GM23338 (cell line): ENCODE data around the gene PRSS56. TPM values are rescaled to one million over a fixed set of nuclear protein-coding genes. Genes with fewer than 3 reads are reported as not detected.

Experiments used
- ATAC-seq: fragments of 200-7000 bp; cut with Tn5 transposase; 3 replicates; pipeline ENCODE4 v1.9.1; 2020
- DNase-seq: peaks from one replicate; pipeline ENCODE4 v3.0.0-alpha.2; 2015; ENCODE audit warnings: low spot score
- H2AFZ ChIP-seq: fragments of 200-600 bp; sonication (generic); 2 replicates; pipeline ENCODE4 v1.8.0; 2016; ENCODE audit warnings: antibody characterized with exemption, mild to moderate bottlenecking, moderate library complexity
- H3F3A ChIP-seq: fragments of 200-600 bp; sonication (generic); replicated peaks from 2 replicates; pipeline ENCODE4 v1.8.0; 2017; ENCODE audit warnings: antibody characterized with exemption, mixed run types, low read depth
- H3K27ac ChIP-seq: fragments of 200-600 bp; sonication (generic); 2 replicates; pipeline ENCODE4 v1.6.1; 2016; ENCODE audit warnings: low read depth
- H3K27me3 ChIP-seq: fragments of 200-600 bp; sonication (generic); 2 replicates; pipeline ENCODE4 v1.8.0; 2016; ENCODE audit warnings: mild to moderate bottlenecking, mixed run types, moderate library complexity; ENCODE audit not compliant: insufficient read depth
- H3K36me3 ChIP-seq: fragments of 200-600 bp; sonication (generic); 2 replicates; pipeline ENCODE4 v1.8.0; 2016; ENCODE audit warnings: mild to moderate bottlenecking; ENCODE audit not compliant: insufficient read depth
- H3K4me1 ChIP-seq: fragments of 200-600 bp; sonication (generic); 2 replicates; pipeline ENCODE4 v1.8.0; 2016; ENCODE audit warnings: mild to moderate bottlenecking, moderate library complexity; ENCODE audit not compliant: insufficient read depth
- H3K4me2 ChIP-seq: fragments of 200-600 bp; sonication (generic); 2 replicates; pipeline ENCODE4 v1.7.1; 2017; ENCODE audit warnings: mixed run types
- H3K4me3 ChIP-seq: fragments of 200-600 bp; sonication (generic); 2 replicates; pipeline ENCODE4 v1.6.1; 2016; ENCODE audit warnings: mixed run types
- H3K79me2 ChIP-seq: fragments of 200-600 bp; sonication (generic); replicated peaks from 2 replicates; pipeline ENCODE4 v1.8.0; 2017; ENCODE audit warnings: mild to moderate bottlenecking; ENCODE audit not compliant: insufficient read depth
- H3K9me2 ChIP-seq: fragments of 200-600 bp; sonication (generic); 2 replicates; pipeline ENCODE4 v1.8.0; 2017; ENCODE audit not compliant: insufficient read depth
- H4K20me1 ChIP-seq: fragments of 200-600 bp; sonication (generic); replicated peaks from 2 replicates; pipeline ENCODE4 v1.8.0; 2017; ENCODE audit warnings: mild to moderate bottlenecking; ENCODE audit not compliant: insufficient read depth
- H3K27ac Mint-ChIP-seq: 2 replicates; pipeline ENCODE4 v1.8.0; 2020; ENCODE audit warnings: inconsistent platforms, mild to moderate bottlenecking, moderate library complexity, mixed read lengths
- H3K27me3 Mint-ChIP-seq: 3 replicates; pipeline ENCODE4 v1.8.0; 2022; ENCODE audit warnings: low read depth, mild to moderate bottlenecking, moderate library complexity, mixed read lengths, inconsistent platforms; ENCODE audit not compliant: insufficient read depth, poor library complexity
- H3K36me3 Mint-ChIP-seq: 3 replicates; pipeline ENCODE4 v1.8.0; 2021; ENCODE audit warnings: low read depth, mild to moderate bottlenecking, inconsistent platforms, moderate library complexity, mixed read lengths
- H3K4me1 Mint-ChIP-seq: 3 replicates; pipeline ENCODE4 v1.8.0; 2020; ENCODE audit warnings: mild to moderate bottlenecking, inconsistent platforms, mixed read lengths
- H3K4me3 Mint-ChIP-seq: 3 replicates; pipeline ENCODE4 v1.8.0; 2021; ENCODE audit warnings: moderate library complexity, mild to moderate bottlenecking, inconsistent platforms, mixed read lengths
- H3K9me3 Mint-ChIP-seq: 3 replicates; pipeline ENCODE4 v1.8.0; 2020; ENCODE audit warnings: moderate library complexity, mild to moderate bottlenecking, inconsistent platforms, mixed read lengths
- CREB1 ChIP-seq: fragments of 250-450 bp; sonication (Bioruptor Pico); IDR thresholded peaks from 2 replicates; pipeline ENCODE4 v1.5.0; 2020; ENCODE audit warnings: low read depth, mild to moderate bottlenecking, moderate library complexity
- EZH2 ChIP-seq: fragments of 200-600 bp; sonication (generic); IDR thresholded peaks from one replicate; pipeline ENCODE4 v1.8.0; 2017; ENCODE audit warnings: antibody characterized with exemption, mild to moderate bottlenecking, low read depth; ENCODE audit not compliant: unreplicated experiment
- EZH2phosphoT487 ChIP-seq: fragments of 200-600 bp; sonication (generic); IDR thresholded peaks from one replicate; pipeline ENCODE4 v1.8.1; 2018; ENCODE audit warnings: antibody characterized with exemption; ENCODE audit not compliant: unreplicated experiment
- JUNB ChIP-seq: IDR thresholded peaks from one replicate; pipeline ENCODE4 v1.6.1; 2016; ENCODE audit warnings: antibody characterized with exemption; ENCODE audit not compliant: unreplicated experiment
- NANOG ChIP-seq: IDR thresholded peaks from 2 replicates; pipeline ENCODE4 v1.6.1; 2016; ENCODE audit warnings: antibody characterized with exemption, borderline replicate concordance
- POLR2AphosphoS5 ChIP-seq: IDR thresholded peaks from 2 replicates; pipeline ENCODE4 v1.6.1; 2016; ENCODE audit warnings: antibody characterized with exemption, low read depth
- STAT1 ChIP-seq: IDR thresholded peaks from one replicate; pipeline ENCODE4 v1.6.1; 2016; ENCODE audit warnings: antibody characterized with exemption; ENCODE audit not compliant: unreplicated experiment
- ZNF114 ChIP-seq: fragments of 250-450 bp; sonication (Bioruptor Pico); IDR thresholded peaks from 2 replicates; pipeline ENCODE4 v1.5.0; 2020; ENCODE audit warnings: mild to moderate bottlenecking, moderate library complexity
- ZNF331 ChIP-seq: fragments of 250-450 bp; sonication (Bioruptor Pico); IDR thresholded peaks from 2 replicates; pipeline ENCODE4 v1.5.0; 2020; ENCODE audit warnings: low read depth, mild to moderate bottlenecking, moderate library complexity
- polyA plus RNA-seq: library from polyadenylated mRNA; unstranded; fragments of >200 nt; fragmentation: Nextera tagmentation; extraction: Ambion mirVana; gene quantifications from 2 replicates; pipeline ENCODE4 v1.2.1, GENCODE V29; 2016
- total RNA-seq: library from RNA; depleted of rRNA; stranded (reverse); fragments of >200 nt; shearing (Covaris generic); gene quantifications from 2 replicates; pipeline ENCODE4 v1.2.3, GENCODE V29; 2014
- TF ChIP-seq, protein P1 (sequence below), 2 experiments: fragments of 200-600 bp in 1 of 2; sonication (generic) in 1 of 2; conservative IDR thresholded peaks; 2 replicates each; pipeline versions ENCODE4 v1.5.1 to v1.6.1; 2016 to 2017; ENCODE audit warnings: antibody characterized with exemption in 2 of 2, low read depth in 2 of 2, mild to moderate bottlenecking in 2 of 2, moderate library complexity in 1 of 2
- TF ChIP-seq, protein P2 (sequence below): IDR thresholded peaks from one replicate; pipeline ENCODE4 v1.6.1; 2018; ENCODE audit warnings: antibody characterized with exemption; ENCODE audit not compliant: unreplicated experiment
- TF ChIP-seq, protein P3 (sequence below): IDR thresholded peaks from 2 replicates; pipeline ENCODE4 v1.6.1; 2016; ENCODE audit warnings: antibody characterized with exemption
- TF ChIP-seq, protein P4 (sequence below): fragments of 250-450 bp; sonication (Bioruptor Pico); IDR thresholded peaks from 2 replicates; pipeline ENCODE4 v1.5.0; 2020; ENCODE audit warnings: mild to moderate bottlenecking, moderate library complexity

The PRSS56 gene
- total and polyA plus RNA-seq, 2 experiments from 2014 or later = 0.27 to 0.31 TPM

DNA sequence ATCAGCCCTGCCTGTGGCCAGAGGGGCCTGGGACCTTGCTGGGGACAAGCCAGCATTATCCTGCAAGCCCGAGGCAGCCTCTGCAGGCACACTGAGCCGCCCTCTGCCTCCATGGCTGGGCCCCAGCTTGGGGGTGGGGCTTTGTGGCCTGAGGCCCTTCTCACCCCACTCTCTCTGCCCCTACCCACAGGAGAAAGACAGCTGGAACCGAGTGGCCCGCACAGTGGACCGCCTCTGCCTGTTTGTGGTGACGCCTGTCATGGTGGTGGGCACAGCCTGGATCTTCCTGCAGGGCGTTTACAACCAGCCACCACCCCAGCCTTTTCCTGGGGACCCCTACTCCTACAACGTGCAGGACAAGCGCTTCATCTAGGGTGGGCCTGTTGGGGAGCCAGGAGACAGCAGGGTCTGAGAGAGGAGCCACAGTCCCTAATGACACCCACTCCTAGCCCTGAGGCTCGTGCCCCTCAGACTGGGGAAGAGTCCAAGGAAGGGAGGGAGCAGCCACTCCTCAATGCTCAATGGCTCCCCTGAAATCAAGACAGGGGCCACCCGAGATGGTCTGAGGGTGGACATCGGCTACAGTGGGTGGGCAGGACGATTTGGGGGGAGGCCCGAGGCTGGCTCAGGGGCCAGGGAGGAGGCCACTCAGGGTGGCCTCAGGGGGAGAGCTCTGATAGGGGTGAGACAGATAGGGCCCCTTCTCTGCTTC is 14.9 kb downstream of the PRSS56 start:
- DNase-seq (no peak), ATAC-seq (no peak)
- Histone ChIP-seq H3K79me2 (no peaks in the 10 kb centered on the region), H3K4me3 (no peak overlapping the region), H4K20me1 (no peaks in the 10 kb centered on the region), H3K27me3 (no peaks in the 10 kb centered on the region), H3K36me3 (no peaks in the 10 kb centered on the region), H3K27ac (no peak overlapping the region), H3K9me2 (no peaks in the 10 kb centered on the region), H2AFZ (no peak overlapping the region), H3K4me1 (peaks cover 4% of the 10 kb centered on the region; the same call in 1 of the 2 replicates), H3K4me2 (no peak overlapping the region), H3F3A (no peaks in the 10 kb centered on the region)
- TF ChIP-seq, protein P1, sequence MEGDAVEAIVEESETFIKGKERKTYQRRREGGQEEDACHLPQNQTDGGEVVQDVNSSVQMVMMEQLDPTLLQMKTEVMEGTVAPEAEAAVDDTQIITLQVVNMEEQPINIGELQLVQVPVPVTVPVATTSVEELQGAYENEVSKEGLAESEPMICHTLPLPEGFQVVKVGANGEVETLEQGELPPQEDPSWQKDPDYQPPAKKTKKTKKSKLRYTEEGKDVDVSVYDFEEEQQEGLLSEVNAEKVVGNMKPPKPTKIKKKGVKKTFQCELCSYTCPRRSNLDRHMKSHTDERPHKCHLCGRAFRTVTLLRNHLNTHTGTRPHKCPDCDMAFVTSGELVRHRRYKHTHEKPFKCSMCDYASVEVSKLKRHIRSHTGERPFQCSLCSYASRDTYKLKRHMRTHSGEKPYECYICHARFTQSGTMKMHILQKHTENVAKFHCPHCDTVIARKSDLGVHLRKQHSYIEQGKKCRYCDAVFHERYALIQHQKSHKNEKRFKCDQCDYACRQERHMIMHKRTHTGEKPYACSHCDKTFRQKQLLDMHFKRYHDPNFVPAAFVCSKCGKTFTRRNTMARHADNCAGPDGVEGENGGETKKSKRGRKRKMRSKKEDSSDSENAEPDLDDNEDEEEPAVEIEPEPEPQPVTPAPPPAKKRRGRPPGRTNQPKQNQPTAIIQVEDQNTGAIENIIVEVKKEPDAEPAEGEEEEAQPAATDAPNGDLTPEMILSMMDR (conservative IDR thresholded peaks at IDR 0.05; ENCODE audit: low read depth in 2 of 2) = no peak
- TF ChIP-seq, protein P2, sequence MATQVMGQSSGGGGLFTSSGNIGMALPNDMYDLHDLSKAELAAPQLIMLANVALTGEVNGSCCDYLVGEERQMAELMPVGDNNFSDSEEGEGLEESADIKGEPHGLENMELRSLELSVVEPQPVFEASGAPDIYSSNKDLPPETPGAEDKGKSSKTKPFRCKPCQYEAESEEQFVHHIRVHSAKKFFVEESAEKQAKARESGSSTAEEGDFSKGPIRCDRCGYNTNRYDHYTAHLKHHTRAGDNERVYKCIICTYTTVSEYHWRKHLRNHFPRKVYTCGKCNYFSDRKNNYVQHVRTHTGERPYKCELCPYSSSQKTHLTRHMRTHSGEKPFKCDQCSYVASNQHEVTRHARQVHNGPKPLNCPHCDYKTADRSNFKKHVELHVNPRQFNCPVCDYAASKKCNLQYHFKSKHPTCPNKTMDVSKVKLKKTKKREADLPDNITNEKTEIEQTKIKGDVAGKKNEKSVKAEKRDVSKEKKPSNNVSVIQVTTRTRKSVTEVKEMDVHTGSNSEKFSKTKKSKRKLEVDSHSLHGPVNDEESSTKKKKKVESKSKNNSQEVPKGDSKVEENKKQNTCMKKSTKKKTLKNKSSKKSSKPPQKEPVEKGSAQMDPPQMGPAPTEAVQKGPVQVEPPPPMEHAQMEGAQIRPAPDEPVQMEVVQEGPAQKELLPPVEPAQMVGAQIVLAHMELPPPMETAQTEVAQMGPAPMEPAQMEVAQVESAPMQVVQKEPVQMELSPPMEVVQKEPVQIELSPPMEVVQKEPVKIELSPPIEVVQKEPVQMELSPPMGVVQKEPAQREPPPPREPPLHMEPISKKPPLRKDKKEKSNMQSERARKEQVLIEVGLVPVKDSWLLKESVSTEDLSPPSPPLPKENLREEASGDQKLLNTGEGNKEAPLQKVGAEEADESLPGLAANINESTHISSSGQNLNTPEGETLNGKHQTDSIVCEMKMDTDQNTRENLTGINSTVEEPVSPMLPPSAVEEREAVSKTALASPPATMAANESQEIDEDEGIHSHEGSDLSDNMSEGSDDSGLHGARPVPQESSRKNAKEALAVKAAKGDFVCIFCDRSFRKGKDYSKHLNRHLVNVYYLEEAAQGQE = no peak
- no peak for TF ChIP-seq ZNF114
- no peak for TF ChIP-seq EZH2
- TF ChIP-seq POLR2AphosphoS5 = no peak
- TF ChIP-seq, protein P3, sequence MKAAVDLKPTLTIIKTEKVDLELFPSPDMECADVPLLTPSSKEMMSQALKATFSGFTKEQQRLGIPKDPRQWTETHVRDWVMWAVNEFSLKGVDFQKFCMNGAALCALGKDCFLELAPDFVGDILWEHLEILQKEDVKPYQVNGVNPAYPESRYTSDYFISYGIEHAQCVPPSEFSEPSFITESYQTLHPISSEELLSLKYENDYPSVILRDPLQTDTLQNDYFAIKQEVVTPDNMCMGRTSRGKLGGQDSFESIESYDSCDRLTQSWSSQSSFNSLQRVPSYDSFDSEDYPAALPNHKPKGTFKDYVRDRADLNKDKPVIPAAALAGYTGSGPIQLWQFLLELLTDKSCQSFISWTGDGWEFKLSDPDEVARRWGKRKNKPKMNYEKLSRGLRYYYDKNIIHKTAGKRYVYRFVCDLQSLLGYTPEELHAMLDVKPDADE = no peak
- TF ChIP-seq NANOG = no peak
- no peak for TF ChIP-seq JUNB
- TF ChIP-seq CREB1 = no peak
- no peak for TF ChIP-seq STAT1
- no peak for TF ChIP-seq EZH2phosphoT487
- TF ChIP-seq, protein P4, sequence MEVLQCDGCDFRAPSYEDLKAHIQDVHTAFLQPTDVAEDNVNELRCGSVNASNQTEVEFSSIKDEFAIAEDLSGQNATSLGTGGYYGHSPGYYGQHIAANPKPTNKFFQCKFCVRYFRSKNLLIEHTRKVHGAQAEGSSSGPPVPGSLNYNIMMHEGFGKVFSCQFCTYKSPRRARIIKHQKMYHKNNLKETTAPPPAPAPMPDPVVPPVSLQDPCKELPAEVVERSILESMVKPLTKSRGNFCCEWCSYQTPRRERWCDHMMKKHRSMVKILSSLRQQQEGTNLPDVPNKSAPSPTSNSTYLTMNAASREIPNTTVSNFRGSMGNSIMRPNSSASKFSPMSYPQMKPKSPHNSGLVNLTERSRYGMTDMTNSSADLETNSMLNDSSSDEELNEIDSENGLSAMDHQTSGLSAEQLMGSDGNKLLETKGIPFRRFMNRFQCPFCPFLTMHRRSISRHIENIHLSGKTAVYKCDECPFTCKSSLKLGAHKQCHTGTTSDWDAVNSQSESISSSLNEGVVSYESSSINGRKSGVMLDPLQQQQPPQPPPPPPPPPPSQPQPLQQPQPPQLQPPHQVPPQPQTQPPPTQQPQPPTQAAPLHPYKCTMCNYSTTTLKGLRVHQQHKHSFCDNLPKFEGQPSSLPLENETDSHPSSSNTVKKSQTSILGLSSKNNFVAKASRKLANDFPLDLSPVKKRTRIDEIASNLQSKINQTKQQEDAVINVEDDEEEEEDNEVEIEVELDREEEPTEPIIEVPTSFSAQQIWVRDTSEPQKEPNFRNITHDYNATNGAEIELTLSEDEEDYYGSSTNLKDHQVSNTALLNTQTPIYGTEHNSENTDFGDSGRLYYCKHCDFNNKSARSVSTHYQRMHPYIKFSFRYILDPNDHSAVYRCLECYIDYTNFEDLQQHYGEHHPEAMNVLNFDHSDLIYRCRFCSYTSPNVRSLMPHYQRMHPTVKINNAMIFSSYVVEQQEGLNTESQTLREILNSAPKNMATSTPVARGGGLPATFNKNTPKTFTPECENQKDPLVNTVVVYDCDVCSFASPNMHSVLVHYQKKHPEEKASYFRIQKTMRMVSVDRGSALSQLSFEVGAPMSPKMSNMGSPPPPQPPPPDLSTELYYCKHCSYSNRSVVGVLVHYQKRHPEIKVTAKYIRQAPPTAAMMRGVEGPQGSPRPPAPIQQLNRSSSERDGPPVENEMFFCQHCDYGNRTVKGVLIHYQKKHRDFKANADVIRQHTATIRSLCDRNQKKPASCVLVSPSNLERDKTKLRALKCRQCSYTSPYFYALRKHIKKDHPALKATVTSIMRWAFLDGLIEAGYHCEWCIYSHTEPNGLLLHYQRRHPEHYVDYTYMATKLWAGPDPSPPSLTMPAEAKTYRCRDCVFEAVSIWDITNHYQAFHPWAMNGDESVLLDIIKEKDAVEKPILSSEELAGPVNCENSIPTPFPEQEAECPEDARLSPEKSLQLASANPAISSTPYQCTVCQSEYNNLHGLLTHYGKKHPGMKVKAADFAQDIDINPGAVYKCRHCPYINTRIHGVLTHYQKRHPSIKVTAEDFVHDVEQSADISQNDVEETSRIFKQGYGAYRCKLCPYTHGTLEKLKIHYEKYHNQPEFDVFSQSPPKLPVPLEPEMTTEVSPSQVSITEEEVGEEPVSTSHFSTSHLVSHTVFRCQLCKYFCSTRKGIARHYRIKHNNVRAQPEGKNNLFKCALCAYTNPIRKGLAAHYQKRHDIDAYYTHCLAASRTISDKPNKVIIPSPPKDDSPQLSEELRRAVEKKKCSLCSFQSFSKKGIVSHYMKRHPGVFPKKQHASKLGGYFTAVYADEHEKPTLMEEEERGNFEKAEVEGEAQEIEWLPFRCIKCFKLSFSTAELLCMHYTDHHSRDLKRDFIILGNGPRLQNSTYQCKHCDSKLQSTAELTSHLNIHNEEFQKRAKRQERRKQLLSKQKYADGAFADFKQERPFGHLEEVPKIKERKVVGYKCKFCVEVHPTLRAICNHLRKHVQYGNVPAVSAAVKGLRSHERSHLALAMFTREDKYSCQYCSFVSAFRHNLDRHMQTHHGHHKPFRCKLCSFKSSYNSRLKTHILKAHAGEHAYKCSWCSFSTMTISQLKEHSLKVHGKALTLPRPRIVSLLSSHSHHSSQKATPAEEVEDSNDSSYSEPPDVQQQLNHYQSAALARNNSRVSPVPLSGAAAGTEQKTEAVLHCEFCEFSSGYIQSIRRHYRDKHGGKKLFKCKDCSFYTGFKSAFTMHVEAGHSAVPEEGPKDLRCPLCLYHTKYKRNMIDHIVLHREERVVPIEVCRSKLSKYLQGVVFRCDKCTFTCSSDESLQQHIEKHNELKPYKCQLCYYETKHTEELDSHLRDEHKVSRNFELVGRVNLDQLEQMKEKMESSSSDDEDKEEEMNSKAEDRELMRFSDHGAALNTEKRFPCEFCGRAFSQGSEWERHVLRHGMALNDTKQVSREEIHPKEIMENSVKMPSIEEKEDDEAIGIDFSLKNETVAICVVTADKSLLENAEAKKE (CRISPR knock-in tag) = no peak
- TF ChIP-seq ZNF331 = no peak
- peaks cover 16% of the 10 kb centered on the region for H3K27me3 Mint-ChIP-seq
- H3K9me3 Mint-ChIP-seq = peaks cover 8% of the 10 kb centered on the region; the same call in 2 of the 3 replicates
- no peak overlapping the region for H3K4me3 Mint-ChIP-seq
- peaks cover 31% of the 10 kb centered on the region for H3K4me1 Mint-ChIP-seq
- peaks cover 4% of the 10 kb centered on the region; the same call in 1 of the 3 replicates for H3K36me3 Mint-ChIP-seq
- no peak overlapping the region for H3K27ac Mint-ChIP-seq
